Right forelimb (tissue), 1 donor: ENCODE results near the gene ARHGEF12.

Source experiments
- DNase-seq: peaks from one replicate; pipeline ENCODE4 v3.0.0-alpha.2; 2018

Gene ARHGEF12

DNA sequence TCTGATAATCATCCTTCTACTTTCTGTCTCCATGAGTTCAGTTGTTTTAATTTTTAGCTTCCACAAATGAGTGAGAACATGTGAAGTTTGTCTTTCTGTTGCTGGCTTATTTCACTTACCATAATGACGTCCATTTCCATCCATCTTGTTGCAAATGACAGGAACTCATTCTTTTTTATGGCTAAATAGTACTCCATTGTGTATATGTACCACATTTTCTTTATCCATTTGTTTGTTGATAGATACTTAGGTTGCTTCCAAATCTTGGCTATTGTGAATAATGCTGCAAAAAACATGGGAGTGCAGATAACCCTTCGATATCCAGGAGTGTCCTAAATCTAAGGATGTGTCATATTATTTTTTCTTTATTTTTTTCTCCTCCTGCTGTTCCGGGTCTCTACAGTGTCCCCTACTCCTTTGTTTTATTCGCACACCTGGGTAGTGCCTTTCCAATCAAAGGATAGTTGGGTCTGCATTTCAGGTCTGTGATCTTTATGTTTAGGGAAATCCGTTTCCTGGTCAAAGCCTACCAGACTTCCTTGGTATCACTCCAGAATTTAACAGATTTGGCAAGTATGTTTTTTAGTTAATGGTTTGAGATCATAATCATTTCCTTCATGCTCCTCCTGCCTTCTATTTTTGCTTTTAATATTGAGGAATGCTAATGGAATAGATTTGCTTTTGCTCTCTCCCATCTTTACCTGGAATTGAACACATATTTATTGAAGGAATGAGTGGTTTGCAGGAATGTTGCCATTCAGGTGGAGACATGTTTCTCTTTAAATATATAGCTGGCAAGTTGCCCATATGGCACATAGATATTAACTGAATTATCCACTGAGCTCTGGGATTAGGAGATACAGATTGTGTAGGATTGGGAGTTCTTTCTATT lies 53.7 kb downstream of the ARHGEF12 start:
- no peak for DNase-seq

DNA sequence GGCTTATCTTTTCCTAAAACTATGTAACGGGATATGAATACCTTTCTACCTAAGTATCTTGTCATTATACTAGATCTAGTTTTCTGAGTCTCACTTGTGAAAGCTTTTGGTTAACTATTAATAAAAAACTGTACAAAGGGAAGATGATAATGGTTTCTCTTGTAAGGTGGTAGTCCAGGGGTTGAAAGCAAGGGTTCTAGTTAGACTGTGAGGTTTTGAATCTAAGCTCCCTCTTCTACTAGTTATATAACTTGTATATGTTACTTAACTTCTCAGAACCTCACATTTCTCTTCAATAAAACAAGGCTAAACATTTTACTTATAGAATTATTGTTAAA lies 54.3 kb downstream of the ARHGEF12 start:
- no peak for DNase-seq

- DNase-seq = no peak
Observed at GRCh38 chr11:120391292-120391691, 55.1 kb downstream of the ARHGEF12 start.

- DNase-seq = no peak
Observed at GRCh38 chr11:120391854-120392253, 55.6 kb downstream of the ARHGEF12 start.

DNA sequence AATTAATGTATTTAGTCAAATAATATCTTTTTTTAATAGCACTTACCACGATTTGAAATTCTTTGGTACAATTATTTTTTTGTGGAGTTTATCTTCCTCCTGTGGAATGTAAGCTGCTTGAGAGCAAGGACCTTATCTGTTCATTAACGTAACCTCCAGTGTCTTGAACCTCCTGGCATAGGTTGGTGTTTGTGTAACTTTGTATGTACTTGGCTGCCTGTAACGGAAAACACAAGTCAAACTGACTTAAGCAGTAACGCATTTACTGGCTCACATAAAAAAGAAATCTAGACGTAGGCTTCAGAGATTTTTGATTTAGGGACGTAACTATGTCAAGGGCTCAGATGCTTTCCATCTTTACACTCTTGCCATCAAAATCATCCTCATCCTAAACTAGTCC lies 56.1 kb downstream of the ARHGEF12 start:
- no peak for DNase-seq

GRCh38 chr11:120392793-120393192 lies 56.6 kb downstream of the ARHGEF12 start:
- no peak for DNase-seq

DNA sequence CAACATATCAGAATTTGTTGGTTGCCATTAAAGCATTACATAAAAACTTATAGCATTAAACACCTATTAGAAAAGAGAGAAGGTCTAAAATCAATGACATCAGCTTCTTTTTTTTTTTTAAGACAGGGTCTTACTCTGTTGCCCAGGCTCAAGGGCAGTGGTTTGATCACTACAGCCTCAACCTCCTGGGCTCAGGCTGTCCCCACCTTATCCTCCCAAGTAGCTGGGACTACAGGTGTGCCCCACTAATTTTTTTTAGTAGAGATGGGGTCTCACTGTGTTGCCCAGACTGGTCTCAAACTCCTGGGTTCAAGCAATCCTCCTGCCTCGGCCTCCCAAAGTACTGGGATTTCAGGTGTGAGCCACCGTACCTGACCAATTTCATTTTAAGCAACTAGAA lies 57.9 kb downstream of the ARHGEF12 start:
- no peak for DNase-seq

- DNase-seq = no peak
Observed at GRCh38 chr11:120395778-120396177, 59.6 kb downstream of the ARHGEF12 start.

DNA sequence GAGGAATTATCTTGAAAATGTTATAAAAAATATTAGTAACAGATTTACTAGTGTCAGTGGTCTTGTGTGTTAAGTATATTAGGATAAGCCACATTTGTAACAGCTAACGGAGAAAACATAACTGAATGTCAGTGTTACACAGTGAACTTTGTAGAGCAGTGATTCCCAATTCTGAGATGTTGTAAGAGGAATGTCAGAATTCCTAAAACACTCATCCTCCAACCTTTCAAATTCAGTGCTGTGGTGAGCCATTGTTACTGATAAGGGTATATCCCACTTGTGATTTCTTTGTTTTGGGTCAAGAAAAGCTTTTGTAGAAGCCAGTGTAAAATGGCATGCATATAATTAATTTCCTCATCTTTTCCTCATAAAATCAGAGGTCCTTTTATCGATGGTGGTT lies 61.9 kb downstream of the ARHGEF12 start:
- no peak for DNase-seq

GRCh38 chr11:120399307-120399706 lies 63.1 kb downstream of the ARHGEF12 start:
- no peak for DNase-seq

DNA sequence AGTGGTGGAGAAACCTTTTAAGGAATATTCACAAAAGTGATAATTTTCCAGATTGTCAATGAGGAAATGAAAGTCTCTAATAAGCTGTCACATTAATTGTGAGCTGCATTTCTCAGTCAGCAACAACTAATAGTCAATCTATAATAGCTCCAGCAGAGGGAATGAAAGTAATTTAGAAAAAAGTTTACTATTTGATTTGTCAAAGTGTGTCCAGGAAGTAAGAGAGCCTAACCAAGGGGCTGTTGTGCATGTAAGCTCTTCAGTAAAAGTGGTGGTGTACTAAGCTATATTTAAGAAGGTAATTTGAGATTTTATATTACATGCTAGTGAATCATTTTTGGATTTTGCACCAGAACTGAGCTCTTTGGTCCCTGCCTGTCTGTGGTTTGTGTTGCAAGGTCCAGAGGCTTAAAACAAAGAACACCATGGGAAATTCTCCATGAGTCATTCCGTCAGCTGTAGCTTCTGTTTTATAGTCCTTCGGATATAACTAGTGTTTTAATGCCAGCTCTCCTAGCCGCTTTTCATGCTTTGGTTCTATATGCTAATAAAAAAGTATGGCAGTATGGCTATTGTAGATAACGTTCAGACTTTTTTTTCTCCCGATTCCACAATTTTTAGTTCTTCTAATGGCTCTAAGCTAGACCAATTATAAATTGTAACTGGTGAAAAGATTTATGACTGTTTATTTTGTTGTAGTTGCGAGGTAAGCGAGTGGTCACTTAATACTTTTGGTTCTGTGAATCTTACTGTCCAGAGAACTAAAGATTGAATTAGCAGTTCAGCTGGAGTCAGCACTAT lies 64.6 kb downstream of the ARHGEF12 start:
- DNase-seq = no peak

DNA sequence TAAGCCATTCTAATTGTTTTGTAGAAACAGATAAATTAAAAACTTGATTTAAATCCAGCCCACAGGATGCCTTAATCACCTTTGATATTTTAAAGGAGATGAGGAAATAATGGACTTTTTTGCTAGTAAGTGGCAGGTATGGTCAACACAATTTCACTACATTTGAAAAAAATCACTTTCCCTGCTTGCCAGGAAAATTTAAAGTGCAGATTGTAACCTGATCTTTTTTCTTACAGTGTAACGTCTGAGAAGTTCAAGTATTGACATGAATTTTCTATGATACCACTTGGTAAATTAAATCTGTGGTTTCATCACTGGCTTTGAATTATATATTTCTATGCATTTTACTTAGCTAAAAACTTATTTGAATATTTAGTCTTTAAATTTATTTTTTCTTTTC lies 65.3 kb downstream of the ARHGEF12 start:
- DNase-seq = no peak

DNA sequence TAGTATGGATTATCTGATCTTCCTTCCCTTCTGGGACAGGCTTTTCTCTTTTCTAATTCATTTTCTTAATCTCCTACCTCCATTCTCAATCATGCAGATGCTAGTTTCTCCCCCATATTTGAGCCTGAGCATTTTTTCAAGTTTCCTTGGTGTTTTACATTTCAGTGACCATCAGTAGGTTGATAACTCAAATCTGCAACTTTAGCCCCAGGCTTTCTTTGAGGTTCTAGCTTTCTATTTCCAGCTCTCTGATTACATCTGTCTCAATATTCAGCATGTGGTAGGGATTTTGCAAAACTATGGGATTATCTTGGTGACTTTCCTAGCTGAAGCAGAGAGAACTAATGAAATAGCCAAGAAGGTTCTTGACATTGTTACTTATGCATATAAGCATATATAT lies 67.8 kb downstream of the ARHGEF12 start:
- DNase-seq = no peak

DNA sequence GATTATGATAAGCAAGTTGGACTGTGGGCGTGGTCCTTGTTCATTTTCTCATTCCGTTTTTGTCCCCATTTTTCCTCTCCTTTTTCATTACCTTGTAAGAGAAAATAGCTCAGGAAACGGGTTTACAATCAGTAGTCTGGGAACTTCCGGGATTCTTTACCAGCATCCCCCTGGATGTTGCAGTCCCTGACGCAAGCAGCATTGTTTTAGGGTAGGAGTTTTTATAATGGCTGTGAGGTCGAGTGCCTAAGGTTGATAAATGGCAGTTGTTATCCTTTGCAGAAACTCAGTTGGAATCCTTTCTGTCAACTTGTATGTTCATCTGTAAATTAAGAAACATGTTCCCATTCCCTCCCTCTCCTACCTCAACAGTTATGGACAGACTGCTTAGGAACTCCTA lies 68.3 kb downstream of the ARHGEF12 start:
- DNase-seq = no peak

- no peak for DNase-seq
Observed at GRCh38 chr11:120409655-120410054, 73.4 kb downstream of the ARHGEF12 start.

DNA sequence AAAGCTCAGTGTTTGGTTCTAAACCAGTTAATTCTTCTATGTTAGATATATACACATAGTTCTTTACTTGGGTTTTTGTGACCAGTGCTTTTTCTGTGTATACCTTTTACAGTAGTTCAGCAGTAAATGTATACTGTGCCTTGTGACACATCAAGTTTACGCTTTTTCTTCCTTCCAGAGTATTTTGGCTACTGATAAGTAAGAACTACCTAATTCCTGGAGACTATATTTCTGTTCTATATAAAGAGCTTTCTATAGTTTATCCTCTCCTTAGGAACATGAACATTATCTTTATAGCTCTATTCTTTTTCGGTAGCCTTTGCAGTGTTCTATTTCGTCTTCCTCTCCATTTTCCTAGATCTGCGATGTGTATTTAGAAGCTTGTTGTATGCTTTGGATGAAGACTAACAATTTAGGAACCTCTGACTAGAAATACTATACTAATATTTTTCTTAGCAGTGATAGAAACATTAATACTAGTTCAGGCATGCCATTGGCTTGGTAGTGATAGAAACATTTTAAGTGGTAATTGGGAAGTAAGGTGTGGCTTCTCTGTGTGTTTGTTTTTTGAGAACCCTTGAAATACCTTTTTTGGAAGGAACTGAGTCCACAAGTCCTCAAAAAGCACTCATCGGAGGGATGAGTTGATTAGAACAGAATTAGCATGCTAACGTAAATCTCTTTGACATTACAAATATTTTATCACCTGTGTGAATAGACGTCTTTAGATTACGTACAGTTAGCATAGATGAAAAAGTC lies 74.6 kb downstream of the ARHGEF12 start:
- no peak for DNase-seq

GRCh38 chr11:120413480-120413879 lies 77.3 kb downstream of the ARHGEF12 start:
- no peak for DNase-seq

DNA sequence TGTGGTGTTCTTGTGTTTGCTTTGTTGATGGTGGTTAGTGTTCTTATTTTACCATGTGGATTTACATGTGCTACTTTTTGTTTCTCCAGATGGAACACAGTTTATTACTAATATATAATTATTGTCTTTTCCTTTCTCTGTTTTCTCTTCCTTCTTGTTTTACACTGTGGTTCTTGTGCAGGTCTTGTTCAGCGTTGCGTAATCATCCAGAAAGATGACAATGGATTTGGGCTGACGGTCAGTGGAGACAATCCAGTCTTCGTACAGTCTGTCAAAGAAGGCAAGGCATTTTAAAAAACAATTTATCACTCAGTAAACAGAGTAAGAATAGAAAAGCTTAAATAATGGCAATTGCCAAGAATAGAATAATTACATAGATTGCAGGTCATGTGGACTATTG lies 84.4 kb downstream of the ARHGEF12 start:
- DNase-seq = no peak

DNA sequence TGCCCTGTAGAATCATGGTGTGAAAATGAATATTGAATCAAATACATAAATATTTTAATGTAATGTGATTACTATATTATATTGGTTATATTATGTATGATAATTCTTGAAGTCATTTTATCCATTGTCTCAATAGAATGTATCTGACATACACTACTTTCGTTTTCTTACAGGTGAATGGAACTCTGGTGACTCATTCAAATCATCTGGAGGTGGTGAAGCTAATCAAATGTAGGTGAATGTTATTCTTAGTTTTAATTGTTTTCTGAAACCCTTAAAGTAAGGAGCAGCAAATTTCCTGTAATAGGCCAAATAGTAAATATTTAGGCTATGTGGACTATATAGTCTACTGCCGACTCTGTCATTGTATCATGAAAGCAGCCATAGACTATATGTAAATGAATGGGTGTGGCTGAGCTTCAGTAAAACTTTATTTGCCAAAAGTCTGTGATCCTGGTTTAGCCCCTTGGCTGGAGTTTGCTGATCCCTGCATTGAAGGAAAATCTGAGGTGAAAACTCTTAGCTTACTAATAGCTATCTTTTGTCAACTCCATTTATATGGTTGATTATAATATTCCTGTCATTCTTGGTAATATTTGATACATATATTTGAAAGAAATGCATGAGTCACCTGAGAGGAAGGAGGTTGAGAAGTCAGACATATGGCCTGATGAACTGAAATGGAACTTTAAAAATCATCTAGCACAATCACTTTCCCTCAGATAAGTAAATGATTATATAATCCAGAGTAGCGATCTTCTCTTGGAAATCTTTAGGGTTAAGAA lies 88.2 kb downstream of the ARHGEF12 start:
- no peak for DNase-seq

DNA sequence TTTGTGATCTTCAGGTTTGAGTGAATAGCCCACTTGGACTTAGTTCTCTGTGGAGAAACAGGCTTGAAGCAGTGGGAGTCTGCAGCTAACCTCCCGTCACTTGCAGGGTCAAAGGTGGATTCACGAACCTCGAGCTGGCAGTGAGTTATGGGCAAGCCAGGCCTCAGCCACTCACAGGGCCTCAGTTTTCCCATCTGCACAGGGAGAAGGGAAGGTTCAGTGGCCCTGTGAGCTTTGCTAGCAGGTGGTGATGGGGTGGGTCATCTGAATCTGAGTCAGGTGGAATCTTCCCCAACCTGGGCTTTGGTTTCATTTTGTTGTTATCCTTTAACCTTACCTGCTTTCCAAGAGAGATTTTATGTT lies 88.7 kb downstream of the ARHGEF12 start:
- DNase-seq = no peak

GRCh38 chr11:120425527-120425926 lies 89.3 kb downstream of the ARHGEF12 start:
- no peak for DNase-seq

GRCh38 chr11:120430146-120430545 lies 93.9 kb downstream of the ARHGEF12 start:
- DNase-seq = no peak

- DNase-seq = no peak
Observed at GRCh38 chr11:120431633-120432032, 95.4 kb downstream of the ARHGEF12 start.
